SJCRH30 (cell line): ENCODE results near the gene REC114. TPM values are rescaled to one million over a fixed set of nuclear protein-coding genes. Genes with fewer than 3 reads are reported as not detected.
"Not testable (repeated sequence)": the region's sequence is repeated elsewhere in the genome, so short reads cannot be mapped to it uniquely, and the experiment has no call there.

Experiments used
- DNase-seq, 2 experiments: peaks; one replicate each; pipeline ENCODE4 v3.0.0-alpha.2; 2015 to 2020
- H3K27ac ChIP-seq: fragments of 250-450 bp; sonication (Bioruptor Pico); 2 replicates; pipeline ENCODE4 v1.5.1; 2020; ENCODE audit warnings: mild to moderate bottlenecking, moderate library complexity
- H3K27me3 ChIP-seq: fragments of 250-450 bp; sonication (Bioruptor Pico); 2 replicates; pipeline ENCODE4 v1.5.1; 2020; ENCODE audit warnings: mild to moderate bottlenecking, moderate library complexity
- H3K36me3 ChIP-seq: fragments of 250-450 bp; sonication (Bioruptor Pico); 2 replicates; pipeline ENCODE4 v1.5.1; 2020; ENCODE audit warnings: mild to moderate bottlenecking, moderate library complexity
- H3K4me1 ChIP-seq: fragments of 250-450 bp; sonication (Bioruptor Pico); 2 replicates; pipeline ENCODE4 v1.5.1; 2020; ENCODE audit warnings: mild to moderate bottlenecking, moderate library complexity
- H3K4me3 ChIP-seq: fragments of 250-450 bp; sonication (Bioruptor Pico); 2 replicates; pipeline ENCODE4 v1.5.1; 2020; ENCODE audit warnings: mild to moderate bottlenecking, moderate library complexity
- H3K9me3 ChIP-seq: fragments of 250-450 bp; sonication (Bioruptor Pico); replicated peaks from 2 replicates; pipeline ENCODE4 v1.5.1; 2020; ENCODE audit warnings: mild to moderate bottlenecking, moderate library complexity
- total RNA-seq: library from RNA; depleted of rRNA; stranded (reverse); fragments of >200 nt; shearing (Covaris generic); gene quantifications from 2 replicates; pipeline ENCODE4 v1.2.3, GENCODE V29; 2014; rRNA removed

REC114 gene
- not detected in 2 replicates for total RNA-seq

- no peaks in the 10 kb centered on the region for H3K4me1 ChIP-seq
- no peaks in the 10 kb centered on the region; the same call in 1 of the 2 replicates for H3K9me3 ChIP-seq
- H3K27me3 ChIP-seq = peaks cover 12% of the 10 kb centered on the region
- DNase-seq = no peak
- no peaks in the 10 kb centered on the region for H3K36me3 ChIP-seq
- no peak within 1 kb of the TSS for H3K4me3 ChIP-seq
- H3K27ac ChIP-seq = no peak within 1 kb of the TSS
Measured at GRCh38 chr15:73442968-73443367, at the start of gene REC114. Gene REC114 (plus strand): TSS chr15:73443164. CDS start chr15:73443186, 22 bp downstream.

- no peak for DNase-seq
- no peaks in the 10 kb centered on the region for H3K4me1 ChIP-seq
- H3K27ac ChIP-seq = no peak overlapping the region
- no peak overlapping the region for H3K4me3 ChIP-seq
- no peaks in the 10 kb centered on the region for H3K9me3 ChIP-seq
- no peaks in the 10 kb centered on the region for H3K36me3 ChIP-seq
- peaks cover 3% of the 10 kb centered on the region; the same call in 1 of the 2 replicates for H3K27me3 ChIP-seq
Measured at GRCh38 chr15:73393336-73393735, 49.6 kb upstream of the REC114 start.

GRCh38 chr15:73394782-73395181 is 48.2 kb upstream of the REC114 start:
- H3K4me3 ChIP-seq = no peak overlapping the region
- H3K9me3 ChIP-seq = no peaks in the 10 kb centered on the region
- no peaks in the 10 kb centered on the region for H3K4me1 ChIP-seq
- H3K27me3 ChIP-seq = peaks cover 3% of the 10 kb centered on the region; the same call in 1 of the 2 replicates
- no peak overlapping the region for H3K27ac ChIP-seq
- no peak for DNase-seq
- no peaks in the 10 kb centered on the region for H3K36me3 ChIP-seq

- H3K4me3 ChIP-seq = no peak overlapping the region
- no peak overlapping the region for H3K27ac ChIP-seq
- no peaks in the 10 kb centered on the region for H3K36me3 ChIP-seq
- H3K4me1 ChIP-seq = no peaks in the 10 kb centered on the region
- no peak for DNase-seq
- H3K27me3 ChIP-seq = peaks cover 3% of the 10 kb centered on the region; the same call in 1 of the 2 replicates
- H3K9me3 ChIP-seq = no peaks in the 10 kb centered on the region
Measured at GRCh38 chr15:73395671-73396070, 47.3 kb upstream of the REC114 start.

GRCh38 chr15:73397461-73397860 is 45.5 kb upstream of the REC114 start:
- Histone ChIP-seq H3K27me3 (peaks cover 3% of the 10 kb centered on the region; the same call in 1 of the 2 replicates), H3K9me3 (no peaks in the 10 kb centered on the region), H3K36me3 (no peaks in the 10 kb centered on the region), H3K27ac (no peak overlapping the region), H3K4me1 (no peaks in the 10 kb centered on the region), H3K4me3 (no peak overlapping the region)
- DNase-seq = no peak

GRCh38 chr15:73398861-73399260 is 44.1 kb upstream of the REC114 start:
- Histone ChIP-seq H3K4me1 (no peaks in the 10 kb centered on the region), H3K4me3 (no peak overlapping the region), H3K27ac (no peak overlapping the region), H3K36me3 (no peaks in the 10 kb centered on the region), H3K9me3 (no peaks in the 10 kb centered on the region), H3K27me3 (no peaks in the 10 kb centered on the region; the same call in 1 of the 2 replicates)
- DNase-seq = no peak

- not testable (repeated sequence) for DNase-seq, H3K4me3 ChIP-seq, H3K9me3 ChIP-seq, H3K27me3 ChIP-seq, H3K27ac ChIP-seq, H3K4me1 ChIP-seq, H3K36me3 ChIP-seq
Measured at GRCh38 chr15:73400222-73400621, 42.7 kb upstream of the REC114 start.

- H3K9me3 ChIP-seq = no peaks in the 10 kb centered on the region
- H3K4me1 ChIP-seq = no peaks in the 10 kb centered on the region
- no peaks in the 10 kb centered on the region for H3K36me3 ChIP-seq
- DNase-seq = no peak
- H3K27me3 ChIP-seq = peaks cover 7% of the 10 kb centered on the region; the same call in 1 of the 2 replicates
- H3K27ac ChIP-seq = no peak overlapping the region
- H3K4me3 ChIP-seq = no peak overlapping the region
Measured at GRCh38 chr15:73403171-73403570, 39.8 kb upstream of the REC114 start.

GRCh38 chr15:73414876-73415275 is 28.1 kb upstream of the REC114 start:
- no peak for DNase-seq
- no peak overlapping the region for H3K4me3 ChIP-seq
- H3K27me3 ChIP-seq = no peaks in the 10 kb centered on the region
- no peaks in the 10 kb centered on the region for H3K4me1 ChIP-seq
- no peaks in the 10 kb centered on the region for H3K9me3 ChIP-seq
- H3K27ac ChIP-seq = no peak overlapping the region
- no peaks in the 10 kb centered on the region for H3K36me3 ChIP-seq

- no peaks in the 10 kb centered on the region for H3K36me3 ChIP-seq
- H3K27me3 ChIP-seq = 0 out of 2 replicates have a peak, but pooled peaks cover 2% of the 10 kb centered on the region
- no peaks in the 10 kb centered on the region for H3K9me3 ChIP-seq
- H3K27ac ChIP-seq = no peak overlapping the region
- DNase-seq = no peak
- H3K4me3 ChIP-seq = no peak overlapping the region
- no peaks in the 10 kb centered on the region for H3K4me1 ChIP-seq
Measured at GRCh38 chr15:73424506-73424905, 18.5 kb upstream of the REC114 start.

GRCh38 chr15:73425510-73425909 is 17.5 kb upstream of the REC114 start:
- Histone ChIP-seq H3K27ac (no peak overlapping the region), H3K4me3 (no peak overlapping the region), H3K9me3 (no peaks in the 10 kb centered on the region), H3K27me3 (0 out of 2 replicates have a peak, but pooled peaks cover 2% of the 10 kb centered on the region), H3K4me1 (no peaks in the 10 kb centered on the region), H3K36me3 (no peaks in the 10 kb centered on the region)
- DNase-seq = no peak

GRCh38 chr15:73426323-73426994 is 16.5 kb upstream of the REC114 start:
- 0 out of 2 replicates have a peak, but pooled peaks cover 2% of the 10 kb centered on the region for H3K27me3 ChIP-seq
- H3K4me1 ChIP-seq = no peaks in the 10 kb centered on the region
- DNase-seq = no peak
- no peaks in the 10 kb centered on the region for H3K36me3 ChIP-seq
- H3K9me3 ChIP-seq = no peaks in the 10 kb centered on the region
- H3K27ac ChIP-seq = no peak overlapping the region
- no peak overlapping the region for H3K4me3 ChIP-seq

GRCh38 chr15:73431329-73431728 is 11.6 kb upstream of the REC114 start:
- H3K9me3 ChIP-seq, H3K4me1 ChIP-seq: not testable (repeated sequence)

GRCh38 chr15:73433873-73434272 is 9.1 kb upstream of the REC114 start:
- Histone ChIP-seq H3K4me1 (no peaks in the 10 kb centered on the region), H3K27me3 (no peaks in the 10 kb centered on the region), H3K36me3 (no peaks in the 10 kb centered on the region), H3K27ac (no peak overlapping the region), H3K9me3 (no peaks in the 10 kb centered on the region), H3K4me3 (no peak overlapping the region)
- no peak for DNase-seq

More at GRCh38 chr15:73431329-73431728, 11.6 kb upstream of the REC114 start:
- not testable (repeated sequence) for H3K4me3 ChIP-seq, DNase-seq, H3K27ac ChIP-seq, H3K27me3 ChIP-seq, H3K36me3 ChIP-seq

GRCh38 chr15:73436613-73437012 is 6.4 kb upstream of the REC114 start:
- Histone ChIP-seq H3K27ac (no peak overlapping the region), H3K4me3 (no peak overlapping the region), H3K36me3 (no peaks in the 10 kb centered on the region), H3K4me1 (no peaks in the 10 kb centered on the region), H3K27me3 (peaks cover 3% of the 10 kb centered on the region; the same call in 1 of the 2 replicates), H3K9me3 (no peaks in the 10 kb centered on the region)
- DNase-seq = no peak
